Fibroblast of skin of scalp (primary cell): ENCODE measurements around the gene EPHA4.

ENCODE experiments used
- DNase-seq: peaks from one replicate; pipeline ENCODE4 v3.0.0-alpha.2; 2013

EPHA4 gene

GRCh38 chr2:221502270-221503010, 69.7 kb downstream of the EPHA4 start:
- DNase-seq: peak; percentile 43

- DNase-seq: no peak
Measured at GRCh38 chr2:221501883-221502269, 70.2 kb downstream of the EPHA4 start.

- peak; percentile 47 for DNase-seq
Measured at GRCh38 chr2:221501210-221501882, 70.8 kb downstream of the EPHA4 start.

- no peak for DNase-seq
Measured at GRCh38 chr2:221500501-221501209, 71.4 kb downstream of the EPHA4 start.

- no peak for DNase-seq
Measured at GRCh38 chr2:221495731-221496130, 76.4 kb downstream of the EPHA4 start.

- DNase-seq: no peak
Measured at GRCh38 chr2:221494556-221494955, 77.5 kb downstream of the EPHA4 start.

GRCh38 chr2:221493391-221493790, 78.7 kb downstream of the EPHA4 start:
- DNase-seq: no peak

- DNase-seq: peak; percentile 30
Measured at GRCh38 chr2:221492636-221493035, 79.5 kb downstream of the EPHA4 start.

- no peak for DNase-seq
Measured at GRCh38 chr2:221490506-221491060, 81.5 kb downstream of the EPHA4 start.

- DNase-seq: no peak
Measured at GRCh38 chr2:221488136-221488807, 83.8 kb downstream of the EPHA4 start.

GRCh38 chr2:221486106-221486505, 86.0 kb downstream of the EPHA4 start:
- no peak for DNase-seq

- DNase-seq: peak; percentile 50
Measured at GRCh38 chr2:221485503-221485870, 86.6 kb downstream of the EPHA4 start.

- peak; percentile 17 for DNase-seq
Measured at GRCh38 chr2:221484761-221485502, 87.2 kb downstream of the EPHA4 start.

- no peak for DNase-seq
Measured at GRCh38 chr2:221482666-221483455, 89.2 kb downstream of the EPHA4 start.

GRCh38 chr2:221480821-221481220, 91.3 kb downstream of the EPHA4 start:
- no peak for DNase-seq

GRCh38 chr2:221480163-221480562, 91.9 kb downstream of the EPHA4 start:
- DNase-seq: peak; percentile 21

- DNase-seq: no peak
Measured at GRCh38 chr2:221478485-221478863, 93.6 kb downstream of the EPHA4 start.

GRCh38 chr2:221477714-221478484, 94.2 kb downstream of the EPHA4 start:
- no peak for DNase-seq

- DNase-seq: no peak
Measured at GRCh38 chr2:221476195-221476594, 95.9 kb downstream of the EPHA4 start.

GRCh38 chr2:221473451-221473850, 98.7 kb downstream of the EPHA4 start:
- DNase-seq: no peak
